Measurements from ENCODE around the gene THOC3. TPM values are rescaled to one million over a fixed set of nuclear protein-coding genes. Genes with fewer than 3 reads are reported as not detected.
"Not testable (repeated sequence)": the region's sequence is repeated elsewhere in the genome, so short reads cannot be mapped to it uniquely, and the experiment has no call there.

Gene THOC3
- total and polyA plus RNA-seq, 2 of the 8 experiments (the other 6 are each of a cell fraction or from before 2014, with no cell fraction given), result 60.2 to 82.7 TPM

GRCh38 chr5:176010202-176010601 lies 42.1 kb upstream of the THOC3 start:
- H3K79me1 ChIP-seq (ENCODE audit: low read depth, low read length); FAIRE-seq; H4K91ac ChIP-seq (replicated peaks; ENCODE audit: insufficient read length, low read length); H2AK5ac ChIP-seq (ENCODE audit: low read depth, low read length); POLR2A ChIA-PET (ENCODE audit: partially characterized antibody); H3K23me2 ChIP-seq (ENCODE audit: low read depth, low read length); H3K27me3 ChIP-seq (replicated peaks in 1 of 4; ENCODE audit: control insufficient read depth in 3 of 4, extremely low read depth in 1 of 4, insufficient read depth in 3 of 4, low read length in 3 of 4); H2BK5ac ChIP-seq (ENCODE audit: low read depth, low read length); H2BK15ac ChIP-seq (ENCODE audit: low read length); H3K4ac ChIP-seq (replicated peaks; ENCODE audit: insufficient read length, low read depth, low read length); H3K79me2 ChIP-seq (ENCODE audit: control insufficient read depth in 1 of 2, insufficient read depth in 2 of 2, low read length in 2 of 2); H2BK12ac ChIP-seq (ENCODE audit: low read depth, low read length); H4K5ac ChIP-seq (ENCODE audit: insufficient read length, low read depth, low read length); H3K36me3 ChIP-seq (ENCODE audit: control insufficient read depth in 2 of 4, insufficient read depth in 4 of 4, low read length in 3 of 4); CTCF ChIA-PET (ENCODE audit: partially characterized antibody); H3K9me3 ChIP-seq (ENCODE audit: insufficient read depth in 2 of 2, low read depth in 1 of 2, low read length in 1 of 2); H4K8ac ChIP-seq (ENCODE audit: extremely low read depth, insufficient read depth, low read length); H3K27ac ChIP-seq (ENCODE audit: low read depth, low read length); H2BK20ac ChIP-seq (ENCODE audit: low read length); H2BK120ac ChIP-seq (replicated peaks; ENCODE audit: low read depth, low read length); H3K9ac ChIP-seq (replicated peaks in 1 of 4; ENCODE audit: extremely low read depth in 1 of 4, low read depth in 3 of 4, low read length in 3 of 4); H3K18ac ChIP-seq (ENCODE audit: extremely low read depth, low read length); DNase-seq (ENCODE audit: low read depth in 1 of 2, low spot score in 2 of 2); H3K14ac ChIP-seq (ENCODE audit: insufficient read length); H4K20me1 ChIP-seq (replicated peaks in 1 of 2; ENCODE audit: control insufficient read depth in 1 of 2, insufficient read depth in 2 of 2, low read length in 2 of 2); H3K4me3 ChIP-seq (ENCODE audit: extremely low read depth in 1 of 4, insufficient read depth in 2 of 4, low read depth in 3 of 4, low read length in 4 of 4); H2AFZ ChIP-seq (ENCODE audit: low read length); H3K4me2 ChIP-seq (ENCODE audit: insufficient read depth in 1 of 2, low read depth in 2 of 2, low read length in 2 of 2); H3K56ac ChIP-seq (replicated peaks; ENCODE audit: insufficient read length, low read depth, low read length); H3K23ac ChIP-seq (ENCODE audit: insufficient read length); H3K4me1 ChIP-seq (replicated peaks in 1 of 4; ENCODE audit: control insufficient read depth in 3 of 4, insufficient read depth in 4 of 4, low read length in 3 of 4): not testable (repeated sequence)
- WGBS, 2 experiments (ENCODE audit: extremely low coverage in 1 of 2, insufficient coverage in 1 of 2, insufficient read length in 1 of 2, insufficient replicate concordance in 2 of 2, low coverage in 1 of 2, low lambda C conversion rate in 2 of 2, missing lambda C conversion rate in 1 of 2), result 60% methylated on average over 4 of the region's 8 CpGs; no CpG with 5 or more reads in 1 of the 2 experiments
- peak in 2 of 3 experiments; percentile 18 to 22; a peak in 2 of 4 replicates for TF ChIP-seq CTCF (IDR thresholded peaks at IDR 0.05; ENCODE audit: control extremely low read depth in 1 of 3, insufficient read depth in 1 of 3, low read depth in 1 of 3, low read length in 3 of 3)
